Measurements from ENCODE around the gene NFATC4. TPM values are rescaled to one million over a fixed set of nuclear protein-coding genes. Genes with fewer than 3 reads are reported as not detected.

Gene NFATC4
- total and polyA plus RNA-seq, 2 donors (not counting 1 experiment from before 2014, with no cell fraction given), result 3.1 to 7.6 TPM

DNA sequence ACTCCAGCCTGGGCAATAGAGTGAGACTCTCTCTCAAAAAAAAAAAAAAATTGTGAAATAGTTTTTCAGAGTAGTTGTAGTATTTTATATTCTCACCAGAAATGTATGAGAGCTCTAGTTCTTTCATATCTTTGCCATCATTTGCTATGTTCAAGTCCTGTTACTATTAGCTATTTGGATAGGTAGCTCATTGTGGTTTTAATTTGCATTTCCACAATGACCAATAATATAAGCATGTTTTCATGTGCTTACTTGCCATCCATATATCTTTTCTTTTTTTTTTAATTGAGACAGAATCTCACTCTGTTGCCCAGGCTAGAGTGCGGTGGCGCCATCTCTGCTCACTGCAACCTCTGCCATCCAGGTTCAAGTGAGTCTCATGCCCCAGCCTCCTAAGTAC is 19.8 kb upstream of the NFATC4 start:
- POLR2A ChIA-PET, result no interaction called here
- no peak overlapping the region for H2AFZ ChIP-seq (ENCODE audit: insufficient read depth, low read depth, low read length, poor library complexity, severe bottlenecking)
- no peaks in the 10 kb centered on the region for H3K9me3 Mint-ChIP-seq (ENCODE audit: insufficient read depth)
- H3K27ac Mint-ChIP-seq, result no peak overlapping the region
- no peaks in the 10 kb centered on the region for H4K20me1 ChIP-seq (ENCODE audit: control insufficient read depth, insufficient read depth, low read length, poor library complexity, severe bottlenecking)
- no peaks in the 10 kb centered on the region for H3K4me1 ChIP-seq (ENCODE audit: control insufficient read depth in 2 of 2, insufficient read depth in 2 of 2, low read length in 2 of 2)
- DNase-seq (no peak), ATAC-seq (ENCODE audit: low read depth) (no peak)
- CTCF ChIA-PET, result interaction anchor here (0.6 to 5.7 kb wide), 5 partner anchors 11 to 1228 kb away, joined by 3 to 55 read pairs (median 3); partner anchors contain the start of gene ADCY4
- WGBS (ENCODE audit: insufficient coverage), result 92% methylated on average over 2 of the region's 2 CpGs
- no peak overlapping the region for H3K4me3 ChIP-seq (ENCODE audit: control extremely low read depth in 1 of 5, extremely low read depth in 1 of 5, insufficient read depth in 1 of 5, low read depth in 2 of 5, low read length in 4 of 5)
- no peaks in the 10 kb centered on the region for H3K4me1 Mint-ChIP-seq
- H3K4me2 ChIP-seq (replicated peaks; ENCODE audit: low read depth, low read length, poor library complexity, severe bottlenecking), result no peak overlapping the region
- no peak overlapping the region for H3K9ac ChIP-seq (ENCODE audit: low read length)
- H3K36me3 ChIP-seq (replicated peaks in 1 of 2; ENCODE audit: control extremely low read depth in 1 of 2, control insufficient read depth in 1 of 2, extremely low read depth in 1 of 2, insufficient read depth in 2 of 2, low read length in 1 of 2), result no peaks in the 10 kb centered on the region
- H3K4me3 Mint-ChIP-seq, result no peak overlapping the region
- intact Hi-C loops (cut with micrococcal nuclease), result no loop called here
- peaks cover 0 to 35% (median 12%) of the 10 kb centered on the region in 4 experiments for H3K27me3 ChIP-seq (replicated peaks in 1 of 4; ENCODE audit: control extremely low read depth in 1 of 4, control insufficient read depth in 3 of 4, insufficient read depth in 4 of 4, low read length in 3 of 4)
- no peak overlapping the region for H3K27ac ChIP-seq (ENCODE audit: low read length in 2 of 2)
- H3K79me2 ChIP-seq (ENCODE audit: control insufficient read depth, insufficient read depth, low read length), result no peaks in the 10 kb centered on the region
- H3K9me3 ChIP-seq (ENCODE audit: control extremely low read depth in 1 of 3, control insufficient read depth in 2 of 3, insufficient read depth in 1 of 3, low read length in 2 of 3), result no peaks in the 10 kb centered on the region
- peaks cover 51% of the 10 kb centered on the region for H3K27me3 Mint-ChIP-seq
- TF ChIP-seq, protein P1, sequence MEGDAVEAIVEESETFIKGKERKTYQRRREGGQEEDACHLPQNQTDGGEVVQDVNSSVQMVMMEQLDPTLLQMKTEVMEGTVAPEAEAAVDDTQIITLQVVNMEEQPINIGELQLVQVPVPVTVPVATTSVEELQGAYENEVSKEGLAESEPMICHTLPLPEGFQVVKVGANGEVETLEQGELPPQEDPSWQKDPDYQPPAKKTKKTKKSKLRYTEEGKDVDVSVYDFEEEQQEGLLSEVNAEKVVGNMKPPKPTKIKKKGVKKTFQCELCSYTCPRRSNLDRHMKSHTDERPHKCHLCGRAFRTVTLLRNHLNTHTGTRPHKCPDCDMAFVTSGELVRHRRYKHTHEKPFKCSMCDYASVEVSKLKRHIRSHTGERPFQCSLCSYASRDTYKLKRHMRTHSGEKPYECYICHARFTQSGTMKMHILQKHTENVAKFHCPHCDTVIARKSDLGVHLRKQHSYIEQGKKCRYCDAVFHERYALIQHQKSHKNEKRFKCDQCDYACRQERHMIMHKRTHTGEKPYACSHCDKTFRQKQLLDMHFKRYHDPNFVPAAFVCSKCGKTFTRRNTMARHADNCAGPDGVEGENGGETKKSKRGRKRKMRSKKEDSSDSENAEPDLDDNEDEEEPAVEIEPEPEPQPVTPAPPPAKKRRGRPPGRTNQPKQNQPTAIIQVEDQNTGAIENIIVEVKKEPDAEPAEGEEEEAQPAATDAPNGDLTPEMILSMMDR (IDR thresholded peaks at IDR 0.05), result no peak
- no peak for TF ChIP-seq EZH2 (IDR thresholded peaks at IDR 0.05; ENCODE audit: borderline replicate concordance, insufficient read depth, low read depth, low read length, poor library complexity, severe bottlenecking)

- H3K9me3 ChIP-seq (ENCODE audit: control extremely low read depth in 1 of 3, control insufficient read depth in 2 of 3, insufficient read depth in 1 of 3, low read length in 2 of 3), result no peaks in the 10 kb centered on the region
- no peak overlapping the region for H3K4me3 ChIP-seq (ENCODE audit: control extremely low read depth in 1 of 5, extremely low read depth in 1 of 5, insufficient read depth in 1 of 5, low read depth in 2 of 5, low read length in 4 of 5)
- WGBS (ENCODE audit: insufficient coverage), result 88% methylated on average over 2 of the region's 5 CpGs
- TF ChIP-seq, protein P1 (IDR thresholded peaks at IDR 0.05), result no peak
- TF ChIP-seq EZH2 (IDR thresholded peaks at IDR 0.05; ENCODE audit: borderline replicate concordance, insufficient read depth, low read depth, low read length, poor library complexity, severe bottlenecking), result no peak
- no peaks in the 10 kb centered on the region for H3K4me1 ChIP-seq (ENCODE audit: control insufficient read depth in 2 of 2, insufficient read depth in 2 of 2, low read length in 2 of 2)
- Mint-ChIP-seq H3K4me1 (no peaks in the 10 kb centered on the region), H3K4me3 (no peak overlapping the region), H3K27me3 (peaks cover 60% of the 10 kb centered on the region), H3K9me3 (ENCODE audit: insufficient read depth) (no peaks in the 10 kb centered on the region), H3K27ac (no peak overlapping the region)
- ATAC-seq (ENCODE audit: low read depth), result no peak
- H3K36me3 ChIP-seq (replicated peaks in 1 of 2; ENCODE audit: control extremely low read depth in 1 of 2, control insufficient read depth in 1 of 2, extremely low read depth in 1 of 2, insufficient read depth in 2 of 2, low read length in 1 of 2), result no peaks in the 10 kb centered on the region
- H3K27me3 ChIP-seq (replicated peaks in 1 of 4; ENCODE audit: control extremely low read depth in 1 of 4, control insufficient read depth in 3 of 4, insufficient read depth in 4 of 4, low read length in 3 of 4), result peaks cover 0 to 37% (median 13%) of the 10 kb centered on the region in 4 experiments
- no peak overlapping the region for H3K9ac ChIP-seq (ENCODE audit: low read length)
- no peaks in the 10 kb centered on the region for H3K79me2 ChIP-seq (ENCODE audit: control insufficient read depth, insufficient read depth, low read length)
- H3K4me2 ChIP-seq (replicated peaks; ENCODE audit: low read depth, low read length, poor library complexity, severe bottlenecking), result no peak overlapping the region
- intact Hi-C loops (cut with micrococcal nuclease), result no loop called here
- DNase-seq, result no peak
- no peak overlapping the region for H3K27ac ChIP-seq (ENCODE audit: low read length in 2 of 2)
- no peaks in the 10 kb centered on the region for H4K20me1 ChIP-seq (ENCODE audit: control insufficient read depth, insufficient read depth, low read length, poor library complexity, severe bottlenecking)
- CTCF ChIA-PET, result interaction anchor here (0.6 to 1.2 kb wide), 2 partner anchors 10 to 16 kb away, joined by 3 to 4 read pairs; partner anchors contain the start of gene RIPK3
- no peak overlapping the region for H2AFZ ChIP-seq (ENCODE audit: insufficient read depth, low read depth, low read length, poor library complexity, severe bottlenecking)
- POLR2A ChIA-PET, result no interaction called here
These were observed 18.2 kb upstream of the NFATC4 start for GRCh38 chr14:24349742-24350141.

Measured in B cell (primary cell).